HEK293 (cell line): ENCODE measurements around the gene NME8.

ENCODE experiments used
- ATF2 ChIP-seq: fragments of 450-650 bp; formaldehyde crosslinking; IDR thresholded peaks from 2 replicates; pipeline ENCODE4 v1.5.1; 2016; ENCODE audit warnings: missing biosample characterization, missing genetic modification characterization, low read depth
- GFI1B ChIP-seq: fragments of 450-650 bp; formaldehyde crosslinking; IDR thresholded peaks from 2 replicates; pipeline ENCODE4 v1.5.1; 2016; ENCODE audit warnings: missing biosample characterization, missing genetic modification characterization
- GLIS1 ChIP-seq: fragments of 450-650 bp; formaldehyde crosslinking; IDR thresholded peaks from 2 replicates; pipeline ENCODE4 v1.5.1; 2016; ENCODE audit warnings: missing biosample characterization, missing genetic modification characterization
- KLF17 ChIP-seq: fragments of 450-650 bp; formaldehyde crosslinking; IDR thresholded peaks from 2 replicates; pipeline ENCODE4 v1.5.1; 2016; ENCODE audit warnings: missing biosample characterization, missing genetic modification characterization
- MZF1 ChIP-seq: fragments of 450-650 bp; formaldehyde crosslinking; IDR thresholded peaks from 2 replicates; pipeline ENCODE4 v1.5.1; 2017; ENCODE audit warnings: missing biosample characterization, missing genetic modification characterization, borderline replicate concordance
- PATZ1 ChIP-seq: fragments of 450-650 bp; formaldehyde crosslinking; IDR thresholded peaks from 2 replicates; pipeline ENCODE4 v1.5.1; 2016; ENCODE audit warnings: missing biosample characterization, missing genetic modification characterization
- REST ChIP-seq: fragments of 450-650 bp; formaldehyde crosslinking; IDR thresholded peaks from 2 replicates; pipeline ENCODE4 v1.5.1; 2016; ENCODE audit warnings: missing biosample characterization, missing genetic modification characterization
- SP7 ChIP-seq: fragments of 450-650 bp; formaldehyde crosslinking; IDR thresholded peaks from 2 replicates; pipeline ENCODE4 v1.5.1; 2016; ENCODE audit warnings: missing biosample characterization, missing genetic modification characterization
- ZBTB11 ChIP-seq: fragments of 450-650 bp; formaldehyde crosslinking; conservative IDR thresholded peaks from 2 replicates; pipeline ENCODE4 v1.5.1; 2016; ENCODE audit warnings: low read depth, missing biosample characterization, missing genetic modification characterization
- ZBTB21 ChIP-seq: fragments of 450-650 bp; formaldehyde crosslinking; IDR thresholded peaks from 2 replicates; pipeline ENCODE4 v1.5.1; 2017; ENCODE audit warnings: missing biosample characterization, missing genetic modification characterization
- ZBTB48 ChIP-seq: fragments of 450-650 bp; formaldehyde crosslinking; IDR thresholded peaks from 2 replicates; pipeline ENCODE4 v1.5.1; 2016; ENCODE audit warnings: missing biosample characterization, missing genetic modification characterization
- ZBTB8A ChIP-seq: fragments of 450-650 bp; formaldehyde crosslinking; IDR thresholded peaks from 2 replicates; pipeline ENCODE4 v1.5.1; 2016; ENCODE audit warnings: missing biosample characterization, missing genetic modification characterization
- ZNF19 ChIP-seq: fragments of 450-650 bp; formaldehyde crosslinking; IDR thresholded peaks from 2 replicates; pipeline ENCODE4; 2016; ENCODE audit warnings: missing biosample characterization, missing genetic modification characterization, low read depth
- ZNF211 ChIP-seq: fragments of 450-650 bp; formaldehyde crosslinking; IDR thresholded peaks from 2 replicates; pipeline ENCODE4 v1.5.1; 2016; ENCODE audit warnings: low read depth, missing biosample characterization, missing genetic modification characterization
- ZNF221 ChIP-seq: fragments of 450-650 bp; formaldehyde crosslinking; IDR thresholded peaks from 2 replicates; pipeline ENCODE4 v1.5.1; 2017; ENCODE audit warnings: missing biosample characterization, missing genetic modification characterization, borderline replicate concordance
- ZNF24 ChIP-seq: fragments of 450-650 bp; formaldehyde crosslinking; IDR thresholded peaks from 2 replicates; pipeline ENCODE4 v1.5.1; 2016; ENCODE audit warnings: missing biosample characterization, missing genetic modification characterization
- ZNF335 ChIP-seq: fragments of 450-650 bp; formaldehyde crosslinking; conservative IDR thresholded peaks from 2 replicates; pipeline ENCODE4 v1.5.1; 2016; ENCODE audit warnings: missing biosample characterization, missing genetic modification characterization
- ZNF366 ChIP-seq: fragments of 450-650 bp; formaldehyde crosslinking; conservative IDR thresholded peaks from 2 replicates; pipeline ENCODE4 v1.5.1; 2016; ENCODE audit warnings: missing biosample characterization, missing genetic modification characterization
- ZNF398 ChIP-seq: fragments of 450-650 bp; formaldehyde crosslinking; IDR thresholded peaks from 2 replicates; pipeline ENCODE4 v1.5.1; 2017; ENCODE audit warnings: missing biosample characterization, missing genetic modification characterization
- ZNF510 ChIP-seq: fragments of 450-650 bp; formaldehyde crosslinking; IDR thresholded peaks from 2 replicates; pipeline ENCODE4 v1.5.1; 2018; ENCODE audit warnings: mild to moderate bottlenecking, missing genetic modification characterization, missing biosample characterization; ENCODE audit not compliant: insufficient replicate concordance
- ZNF548 ChIP-seq: fragments of 450-650 bp; formaldehyde crosslinking; IDR thresholded peaks from 2 replicates; pipeline ENCODE4 v1.5.1; 2016; ENCODE audit warnings: missing biosample characterization, missing genetic modification characterization
- ZNF621 ChIP-seq: fragments of 450-650 bp; formaldehyde crosslinking; IDR thresholded peaks from 2 replicates; pipeline ENCODE4 v1.5.1; 2017; ENCODE audit warnings: missing biosample characterization, missing genetic modification characterization
- ZNF701 ChIP-seq: fragments of 450-650 bp; formaldehyde crosslinking; IDR thresholded peaks from 2 replicates; pipeline ENCODE4 v1.5.1; 2016; ENCODE audit warnings: missing biosample characterization, missing genetic modification characterization
- ZNF777 ChIP-seq: fragments of 450-650 bp; formaldehyde crosslinking; IDR thresholded peaks from 2 replicates; pipeline ENCODE4 v1.5.1; 2017; ENCODE audit warnings: missing biosample characterization, missing genetic modification characterization, borderline replicate concordance
- ZNF785 ChIP-seq: fragments of 450-650 bp; formaldehyde crosslinking; IDR thresholded peaks from 2 replicates; pipeline ENCODE4 v1.5.1; 2016; ENCODE audit warnings: missing biosample characterization, missing genetic modification characterization

The NME8 gene

GRCh38 chr7:37916673-37917660, 68.6 kb downstream of the NME8 start, which contains the start of gene SFRP4 (continued):
- TF ChIP-seq ZNF19 (tag by site-specific recombination) (no peak), ATF2 (tag by site-specific recombination) (peak; percentile 87), ZNF221 (tag by site-specific recombination) (no peak), REST (tag by site-specific recombination) (no peak), ZNF366 (tag by site-specific recombination) (peak; percentile 69), ZNF398 (peak; percentile 46), ZNF335 (tag by site-specific recombination) (peak; percentile 61), SP7 (tag by site-specific recombination) (no peak), ZNF785 (tag by site-specific recombination) (no peak), ZNF24 (tag by site-specific recombination) (no peak), ZBTB11 (tag by site-specific recombination) (peak; percentile 59; the same call in 1 of the 2 replicates), ZNF548 (tag by site-specific recombination) (no peak), ZNF621 (tag by site-specific recombination) (no peak), ZNF701 (no peak), ZNF211 (tag by site-specific recombination) (no peak), MZF1 (tag by site-specific recombination) (no peak), PATZ1 (tag by site-specific recombination) (peak; percentile 74), ZBTB21 (tag by site-specific recombination) (no peak), ZBTB8A (peak; percentile 54; the same call in 1 of the 2 replicates), ZNF777 (tag by site-specific recombination) (peak; percentile 74; the same call in 1 of the 2 replicates), GFI1B (no peak), KLF17 (peak; percentile 20), GLIS1 (peak; percentile 58), ZBTB48 (peak; percentile 54), ZNF510 (tag by site-specific recombination) (no peak)
